ENCODE results near the gene CAPN2. TPM values are rescaled to one million over a fixed set of nuclear protein-coding genes. Genes with fewer than 3 reads are reported as not detected.
A peak's percentile ranks its signal among the peaks of the same experiment; 100 is the strongest.

The CAPN2 gene
- polyA plus RNA-seq, 3 donors, result 177 to 223 (median 191) TPM

GRCh38 chr1:223755992-223756775 is 43.8 kb downstream of the CAPN2 start:
- no peak for DNase-seq

- no peak for DNase-seq
These were observed 44.7 kb downstream of the CAPN2 start for GRCh38 chr1:223756806-223757700.

- DNase-seq, result no peak
These were observed 46.4 kb downstream of the CAPN2 start for GRCh38 chr1:223758734-223759133.

GRCh38 chr1:223759273-223759672 is 46.9 kb downstream of the CAPN2 start:
- DNase-seq, result no peak

GRCh38 chr1:223760833-223761232 is 48.5 kb downstream of the CAPN2 start:
- DNase-seq, result no peak

- no peak for DNase-seq
These were observed 49.1 kb downstream of the CAPN2 start for GRCh38 chr1:223761411-223761810.

- DNase-seq, result peak; percentile 57
These were observed 50.9 kb downstream of the CAPN2 start for GRCh38 chr1:223763251-223763650.

GRCh38 chr1:223763881-223764280 is 51.5 kb downstream of the CAPN2 start:
- DNase-seq, result no peak

- no peak for DNase-seq
These were observed 52.8 kb downstream of the CAPN2 start for GRCh38 chr1:223765036-223765718.

- DNase-seq, result no peak
These were observed 53.5 kb downstream of the CAPN2 start for GRCh38 chr1:223765719-223766340.

- no peak for DNase-seq
These were observed 58.4 kb downstream of the CAPN2 start for GRCh38 chr1:223770621-223771315.

- no peak for DNase-seq
These were observed 59.1 kb downstream of the CAPN2 start for GRCh38 chr1:223771469-223771813.

GRCh38 chr1:223771814-223772770 is 59.8 kb downstream of the CAPN2 start:
- DNase-seq, result no peak

GRCh38 chr1:223772771-223773160 is 60.4 kb downstream of the CAPN2 start:
- no peak for DNase-seq

GRCh38 chr1:223774134-223774814 is 61.9 kb downstream of the CAPN2 start:
- no peak for DNase-seq

GRCh38 chr1:223775054-223775453 is 62.7 kb downstream of the CAPN2 start:
- DNase-seq, result no peak

- no peak for DNase-seq
These were observed 63.4 kb downstream of the CAPN2 start for GRCh38 chr1:223775711-223776074.

GRCh38 chr1:223776075-223776814 is 63.9 kb downstream of the CAPN2 start:
- no peak for DNase-seq
